ENCODE data around the gene SALL1.
A peak's percentile ranks its signal among the peaks of the same experiment; 100 is the strongest.

SALL1 gene

DNA sequence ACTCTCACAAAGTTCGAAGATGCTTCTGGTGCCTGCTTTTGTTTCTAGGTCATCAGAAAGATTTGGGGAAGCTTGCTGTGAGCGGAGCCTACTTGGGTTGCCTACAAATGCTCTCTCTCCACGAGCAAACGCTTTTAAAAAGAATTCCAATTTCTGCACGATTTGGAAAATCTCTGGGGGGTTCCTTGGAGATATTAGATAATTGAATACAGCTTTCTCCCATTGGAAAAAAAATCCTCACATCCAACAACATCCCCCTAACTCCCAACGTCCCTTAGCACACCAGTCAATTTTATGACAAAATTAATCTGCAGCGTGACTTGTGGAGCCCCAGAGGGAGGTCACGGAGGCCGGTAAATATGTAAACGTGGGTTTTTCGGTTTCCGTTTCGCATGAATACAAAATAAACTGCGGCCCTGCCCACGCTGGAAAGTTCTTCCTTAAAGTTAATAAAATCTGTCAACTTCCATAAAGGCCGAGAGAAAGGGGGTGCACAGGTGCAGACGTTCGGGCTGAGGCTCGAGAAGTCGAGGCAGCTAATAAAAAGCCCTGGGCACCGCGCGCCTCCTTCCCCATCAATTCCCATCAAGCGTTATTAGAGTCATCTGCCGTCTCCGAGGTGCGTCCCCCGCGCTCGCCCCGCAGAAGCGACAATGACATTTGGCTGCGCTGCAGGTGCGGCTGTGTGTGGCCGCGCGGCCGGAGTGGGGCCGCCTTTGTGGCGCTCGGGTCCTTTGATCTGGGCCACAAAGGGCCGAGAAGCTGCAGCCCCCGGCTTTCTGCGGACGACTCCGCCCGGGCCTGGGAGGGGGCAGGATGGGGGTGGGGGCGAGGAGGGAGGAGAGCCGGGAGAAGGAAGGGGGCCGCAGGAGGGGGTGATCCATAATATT lies 37.6 kb downstream of the SALL1 start:
- Histone ChIP-seq H3K27me3 (ENCODE audit: control insufficient read depth in 2 of 2, insufficient read depth in 2 of 2, low read length in 2 of 2) (peaks cover 0 to 6% of the 10 kb centered on the region in 2 donors), H3K4me3 (ENCODE audit: low read length in 2 of 2) (peak overlapping the region in 1 of 2 donors; percentile 26), H3K27ac (ENCODE audit: low read depth in 2 of 2, low read length in 2 of 2) (no peak overlapping the region), H3K4me1 (ENCODE audit: control insufficient read depth in 2 of 2, insufficient read depth in 2 of 2, low read length in 2 of 2) (no peaks in the 10 kb centered on the region), H3K9ac (ENCODE audit: low read depth in 1 of 2, low read length in 2 of 2) (no peak overlapping the region), H3K36me3 (ENCODE audit: control insufficient read depth in 2 of 2, insufficient read depth in 2 of 2, low read length in 2 of 2) (no peaks in the 10 kb centered on the region), H3K9me3 (ENCODE audit: control insufficient read depth in 2 of 2, low read length in 2 of 2) (no peaks in the 10 kb centered on the region)

GRCh38 chr16:51112323-51112722 lies 38.7 kb downstream of the SALL1 start:
- Histone ChIP-seq H3K9ac (ENCODE audit: low read depth in 1 of 2, low read length in 2 of 2) (no peak overlapping the region), H3K9me3 (ENCODE audit: control insufficient read depth in 2 of 2, low read length in 2 of 2) (no peaks in the 10 kb centered on the region), H3K36me3 (ENCODE audit: control insufficient read depth in 2 of 2, insufficient read depth in 2 of 2, low read length in 2 of 2) (no peaks in the 10 kb centered on the region), H3K27me3 (ENCODE audit: control insufficient read depth in 2 of 2, insufficient read depth in 2 of 2, low read length in 2 of 2) (peaks cover 0 to 6% of the 10 kb centered on the region in 2 donors), H3K4me1 (ENCODE audit: control insufficient read depth in 2 of 2, insufficient read depth in 2 of 2, low read length in 2 of 2) (no peaks in the 10 kb centered on the region), H3K27ac (ENCODE audit: low read depth in 2 of 2, low read length in 2 of 2) (no peak overlapping the region), H3K4me3 (ENCODE audit: low read length in 2 of 2) (no peak overlapping the region)

DNA sequence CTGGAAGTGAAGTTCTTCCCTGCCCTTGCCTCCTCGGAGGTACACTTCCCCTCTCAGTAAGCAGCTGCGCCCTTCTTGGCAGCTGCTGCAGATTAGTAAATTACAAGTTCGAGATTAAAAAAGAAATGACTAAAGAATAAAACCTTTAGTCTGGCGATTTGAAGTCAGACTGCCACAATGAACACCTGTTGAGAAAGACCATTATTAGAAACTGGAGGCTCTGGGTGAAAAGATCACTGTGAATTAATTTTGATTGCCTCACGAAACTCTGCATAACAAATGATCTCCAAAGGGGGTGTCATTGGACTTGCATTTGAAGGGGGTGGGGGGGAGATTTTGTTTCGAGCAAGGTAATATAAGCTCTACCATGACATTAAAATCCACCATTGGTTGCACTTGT lies 39.3 kb downstream of the SALL1 start:
- Histone ChIP-seq H3K27ac (ENCODE audit: low read depth in 2 of 2, low read length in 2 of 2) (no peak overlapping the region), H3K9ac (ENCODE audit: low read depth in 1 of 2, low read length in 2 of 2) (no peak overlapping the region), H3K4me1 (ENCODE audit: control insufficient read depth in 2 of 2, insufficient read depth in 2 of 2, low read length in 2 of 2) (no peaks in the 10 kb centered on the region), H3K4me3 (ENCODE audit: low read length in 2 of 2) (no peak overlapping the region), H3K36me3 (ENCODE audit: control insufficient read depth in 2 of 2, insufficient read depth in 2 of 2, low read length in 2 of 2) (no peaks in the 10 kb centered on the region), H3K27me3 (ENCODE audit: control insufficient read depth in 2 of 2, insufficient read depth in 2 of 2, low read length in 2 of 2) (peaks cover 0 to 6% of the 10 kb centered on the region in 2 donors), H3K9me3 (ENCODE audit: control insufficient read depth in 2 of 2, low read length in 2 of 2) (no peaks in the 10 kb centered on the region)

DNA sequence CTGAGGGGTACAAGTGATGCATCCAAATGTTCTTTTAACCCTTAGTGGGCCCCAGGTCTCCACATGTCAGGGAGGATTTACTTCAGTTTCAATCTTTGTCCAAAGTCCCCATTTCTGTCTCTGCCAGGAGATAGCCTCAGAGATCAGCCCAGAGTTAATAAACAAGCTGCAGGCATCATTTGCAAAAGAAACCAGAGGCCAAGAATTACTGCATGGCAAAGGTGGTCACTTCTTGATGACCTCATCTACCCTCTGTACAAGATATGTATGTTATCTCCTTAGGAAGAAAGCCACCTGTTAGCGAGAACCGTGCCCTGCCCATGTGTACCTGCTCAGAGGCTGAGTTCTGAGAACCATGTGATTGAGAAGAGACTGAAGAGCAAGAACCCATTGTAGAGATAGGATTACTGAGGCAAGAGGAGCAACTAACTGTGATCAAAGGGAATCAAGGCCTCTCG lies 40.3 kb downstream of the SALL1 start:
- Histone ChIP-seq H3K27me3 (ENCODE audit: control insufficient read depth in 2 of 2, insufficient read depth in 2 of 2, low read length in 2 of 2) (peaks cover 0 to 6% of the 10 kb centered on the region in 2 donors), H3K4me1 (ENCODE audit: control insufficient read depth in 2 of 2, insufficient read depth in 2 of 2, low read length in 2 of 2) (no peaks in the 10 kb centered on the region), H3K36me3 (ENCODE audit: control insufficient read depth in 2 of 2, insufficient read depth in 2 of 2, low read length in 2 of 2) (no peaks in the 10 kb centered on the region), H3K27ac (ENCODE audit: low read depth in 2 of 2, low read length in 2 of 2) (no peak overlapping the region), H3K4me3 (ENCODE audit: low read length in 2 of 2) (no peak overlapping the region), H3K9me3 (ENCODE audit: control insufficient read depth in 2 of 2, low read length in 2 of 2) (no peaks in the 10 kb centered on the region), H3K9ac (ENCODE audit: low read depth in 1 of 2, low read length in 2 of 2) (no peak overlapping the region)

- peaks cover 0 to 4% of the 10 kb centered on the region in 2 donors for H3K27me3 ChIP-seq (ENCODE audit: control insufficient read depth in 2 of 2, insufficient read depth in 2 of 2, low read length in 2 of 2)
- H3K9ac ChIP-seq (ENCODE audit: low read depth in 1 of 2, low read length in 2 of 2), result no peak overlapping the region
- H3K27ac ChIP-seq (ENCODE audit: low read depth in 2 of 2, low read length in 2 of 2), result no peak overlapping the region
Observed at GRCh38 chr16:51109173-51109572, 41.9 kb downstream of the SALL1 start.

GRCh38 chr16:51107742-51108141 lies 43.3 kb downstream of the SALL1 start:
- H3K9ac ChIP-seq (ENCODE audit: low read depth in 1 of 2, low read length in 2 of 2), result no peak overlapping the region
- no peak overlapping the region for H3K4me3 ChIP-seq (ENCODE audit: low read length in 2 of 2)
- no peaks in the 10 kb centered on the region for H3K9me3 ChIP-seq (ENCODE audit: control insufficient read depth in 2 of 2, low read length in 2 of 2)
- H3K4me1 ChIP-seq (ENCODE audit: control insufficient read depth in 2 of 2, insufficient read depth in 2 of 2, low read length in 2 of 2), result no peaks in the 10 kb centered on the region
- H3K27me3 ChIP-seq (ENCODE audit: control insufficient read depth in 2 of 2, insufficient read depth in 2 of 2, low read length in 2 of 2), result no peaks in the 10 kb centered on the region
- H3K36me3 ChIP-seq (ENCODE audit: control insufficient read depth in 2 of 2, insufficient read depth in 2 of 2, low read length in 2 of 2), result no peaks in the 10 kb centered on the region
- H3K27ac ChIP-seq (ENCODE audit: low read depth in 2 of 2, low read length in 2 of 2), result no peak overlapping the region

More at GRCh38 chr16:51109173-51109572, 41.9 kb downstream of the SALL1 start:
- Histone ChIP-seq H3K36me3 (ENCODE audit: control insufficient read depth in 2 of 2, insufficient read depth in 2 of 2, low read length in 2 of 2) (no peaks in the 10 kb centered on the region), H3K4me3 (ENCODE audit: low read length in 2 of 2) (no peak overlapping the region), H3K9me3 (ENCODE audit: control insufficient read depth in 2 of 2, low read length in 2 of 2) (no peaks in the 10 kb centered on the region), H3K4me1 (ENCODE audit: control insufficient read depth in 2 of 2, insufficient read depth in 2 of 2, low read length in 2 of 2) (no peaks in the 10 kb centered on the region)

GRCh38 chr16:51106535-51106934 lies 44.5 kb downstream of the SALL1 start:
- Histone ChIP-seq H3K27me3 (ENCODE audit: control insufficient read depth in 2 of 2, insufficient read depth in 2 of 2, low read length in 2 of 2) (no peaks in the 10 kb centered on the region), H3K9ac (ENCODE audit: low read depth in 1 of 2, low read length in 2 of 2) (no peak overlapping the region), H3K27ac (ENCODE audit: low read depth in 2 of 2, low read length in 2 of 2) (no peak overlapping the region), H3K9me3 (ENCODE audit: control insufficient read depth in 2 of 2, low read length in 2 of 2) (no peaks in the 10 kb centered on the region), H3K4me3 (ENCODE audit: low read length in 2 of 2) (no peak overlapping the region), H3K36me3 (ENCODE audit: control insufficient read depth in 2 of 2, insufficient read depth in 2 of 2, low read length in 2 of 2) (no peaks in the 10 kb centered on the region), H3K4me1 (ENCODE audit: control insufficient read depth in 2 of 2, insufficient read depth in 2 of 2, low read length in 2 of 2) (no peaks in the 10 kb centered on the region)

DNA sequence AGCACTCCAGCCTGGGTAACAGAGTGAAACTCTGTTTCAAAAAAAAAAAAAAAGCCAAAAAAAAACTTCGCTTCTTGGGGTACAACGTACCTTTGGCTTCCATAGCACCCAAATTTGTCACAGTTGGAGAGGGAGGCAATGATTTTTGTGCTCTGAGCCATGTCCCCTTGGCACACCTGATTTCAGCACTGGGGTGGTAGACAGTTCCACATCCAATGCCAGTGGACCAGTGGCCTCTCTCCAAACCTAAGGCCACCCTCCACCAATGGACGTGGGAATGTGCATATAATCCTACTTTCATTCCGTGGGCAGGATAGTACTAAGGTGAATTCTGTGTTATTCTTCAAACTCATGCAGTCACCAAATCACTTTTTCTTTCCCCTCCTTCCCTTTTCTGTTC lies 47.5 kb downstream of the SALL1 start:
- Histone ChIP-seq H3K27me3 (ENCODE audit: control insufficient read depth in 2 of 2, insufficient read depth in 2 of 2, low read length in 2 of 2) (no peaks in the 10 kb centered on the region), H3K9me3 (ENCODE audit: control insufficient read depth in 2 of 2, low read length in 2 of 2) (no peaks in the 10 kb centered on the region), H3K4me1 (ENCODE audit: control insufficient read depth in 2 of 2, insufficient read depth in 2 of 2, low read length in 2 of 2) (no peaks in the 10 kb centered on the region), H3K27ac (ENCODE audit: low read depth in 2 of 2, low read length in 2 of 2) (no peak overlapping the region), H3K4me3 (ENCODE audit: low read length in 2 of 2) (no peak overlapping the region), H3K9ac (ENCODE audit: low read depth in 1 of 2, low read length in 2 of 2) (no peak overlapping the region), H3K36me3 (ENCODE audit: control insufficient read depth in 2 of 2, insufficient read depth in 2 of 2, low read length in 2 of 2) (no peaks in the 10 kb centered on the region)

GRCh38 chr16:51097729-51098128 lies 53.3 kb downstream of the SALL1 start:
- H3K36me3 ChIP-seq (ENCODE audit: control insufficient read depth in 2 of 2, insufficient read depth in 2 of 2, low read length in 2 of 2), result no peaks in the 10 kb centered on the region
- H3K27ac ChIP-seq (ENCODE audit: low read depth in 2 of 2, low read length in 2 of 2), result no peak overlapping the region
- H3K9ac ChIP-seq (ENCODE audit: low read depth in 1 of 2, low read length in 2 of 2), result no peak overlapping the region
- H3K4me1 ChIP-seq (ENCODE audit: control insufficient read depth in 2 of 2, insufficient read depth in 2 of 2, low read length in 2 of 2), result no peaks in the 10 kb centered on the region
- H3K27me3 ChIP-seq (ENCODE audit: control insufficient read depth in 2 of 2, insufficient read depth in 2 of 2, low read length in 2 of 2), result no peaks in the 10 kb centered on the region
- H3K9me3 ChIP-seq (ENCODE audit: control insufficient read depth in 2 of 2, low read length in 2 of 2), result no peaks in the 10 kb centered on the region
- no peak overlapping the region for H3K4me3 ChIP-seq (ENCODE audit: low read length in 2 of 2)

GRCh38 chr16:51095890-51096626 lies 55.0 kb downstream of the SALL1 start:
- Histone ChIP-seq H3K4me3 (ENCODE audit: low read length in 2 of 2) (no peak overlapping the region), H3K9ac (ENCODE audit: low read depth in 1 of 2, low read length in 2 of 2) (no peak overlapping the region), H3K27me3 (ENCODE audit: control insufficient read depth in 2 of 2, insufficient read depth in 2 of 2, low read length in 2 of 2) (no peaks in the 10 kb centered on the region), H3K27ac (ENCODE audit: low read depth in 2 of 2, low read length in 2 of 2) (no peak overlapping the region), H3K36me3 (ENCODE audit: control insufficient read depth in 2 of 2, insufficient read depth in 2 of 2, low read length in 2 of 2) (no peaks in the 10 kb centered on the region), H3K9me3 (ENCODE audit: control insufficient read depth in 2 of 2, low read length in 2 of 2) (no peaks in the 10 kb centered on the region), H3K4me1 (ENCODE audit: control insufficient read depth in 2 of 2, insufficient read depth in 2 of 2, low read length in 2 of 2) (no peaks in the 10 kb centered on the region)

Data from mucosa of rectum (tissue), 2 donors.